Measurements from ENCODE around the gene SCFD2.
"Not testable (repeated sequence)": the region's sequence is repeated elsewhere in the genome, so short reads cannot be mapped to it uniquely, and the experiment has no call there.

The SCFD2 gene

DNA sequence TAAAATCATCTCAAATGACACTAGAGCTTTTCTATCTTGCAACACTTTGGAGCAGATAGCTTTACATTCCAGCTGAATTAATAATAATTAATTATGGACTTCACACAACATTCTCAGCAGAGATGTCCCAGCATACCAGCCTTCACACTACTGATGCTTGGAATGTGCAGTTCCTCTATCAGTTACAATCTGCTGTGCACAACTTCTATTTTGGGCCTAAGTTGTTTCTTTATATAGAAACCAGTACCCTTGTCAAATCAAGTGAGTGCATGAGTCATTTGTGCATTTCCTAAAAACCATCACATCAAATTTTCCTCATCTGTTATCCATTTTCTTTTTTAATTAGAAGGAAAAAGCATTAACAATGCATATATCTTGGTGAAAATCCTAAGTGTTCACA lies 512.5 kb downstream of the SCFD2 start:
- no peak for DNase-seq (ENCODE audit: low read depth in 2 of 2)

- no peak for DNase-seq (ENCODE audit: low read depth in 2 of 2)
Observed at GRCh38 chr4:52852711-52853110, 513.1 kb downstream of the SCFD2 start.

DNA sequence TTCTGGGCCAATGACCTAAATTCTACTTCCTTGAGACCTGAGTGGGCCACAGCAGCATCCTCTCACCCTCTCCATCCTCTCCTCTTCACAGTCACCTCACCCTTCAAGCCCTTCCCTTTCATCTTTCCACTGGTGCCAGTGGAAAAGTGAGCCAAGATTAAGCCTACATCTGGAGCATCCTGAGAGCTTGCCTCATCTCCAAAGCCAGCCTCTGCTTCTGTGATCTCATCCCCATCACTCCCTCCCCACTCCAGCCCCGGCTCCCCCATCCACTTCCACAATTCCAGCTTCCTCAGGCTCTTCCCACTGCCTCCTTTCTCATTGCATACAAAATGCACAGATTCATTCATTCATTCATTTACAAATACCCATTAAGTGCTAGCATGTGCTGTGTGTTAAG lies 513.8 kb downstream of the SCFD2 start:
- no peak for DNase-seq (ENCODE audit: low read depth in 2 of 2)

DNA sequence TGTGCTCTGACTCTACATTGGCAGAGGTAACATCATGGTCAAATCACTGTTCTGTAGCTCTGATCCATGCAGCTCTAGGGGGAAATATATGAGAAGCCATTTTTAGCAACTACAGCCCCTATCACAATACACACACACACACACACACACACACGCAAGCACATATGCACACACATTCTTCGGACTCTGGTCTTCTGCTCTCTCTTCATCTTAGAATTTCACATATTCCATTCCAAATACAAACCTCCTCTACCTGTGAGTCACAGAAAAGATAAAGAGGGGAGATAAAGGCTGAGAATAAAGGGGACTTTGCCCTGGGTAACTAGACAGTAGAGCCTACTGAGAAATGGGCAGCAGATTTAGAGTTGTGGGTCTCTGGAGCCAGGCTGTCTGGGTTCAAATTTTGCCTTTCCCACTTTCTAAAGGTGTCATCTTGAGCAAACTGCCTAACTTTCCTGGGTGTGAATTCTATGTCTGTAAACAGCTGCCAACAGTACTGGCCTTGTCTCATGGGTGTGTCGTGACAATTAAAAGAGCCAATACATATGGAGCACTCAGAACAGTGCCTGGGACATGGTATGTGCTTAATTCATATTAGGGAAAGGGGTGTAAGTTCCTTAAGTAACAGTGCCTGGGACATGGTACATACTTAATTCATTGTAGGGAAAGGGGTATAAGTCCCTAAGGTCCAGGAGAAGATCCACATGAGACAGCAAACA lies 515.3 kb downstream of the SCFD2 start:
- no peak for DNase-seq (ENCODE audit: low read depth in 2 of 2)

- no peak for DNase-seq (ENCODE audit: low read depth in 2 of 2)
Observed at GRCh38 chr4:52848254-52848653, 517.6 kb downstream of the SCFD2 start.

DNA sequence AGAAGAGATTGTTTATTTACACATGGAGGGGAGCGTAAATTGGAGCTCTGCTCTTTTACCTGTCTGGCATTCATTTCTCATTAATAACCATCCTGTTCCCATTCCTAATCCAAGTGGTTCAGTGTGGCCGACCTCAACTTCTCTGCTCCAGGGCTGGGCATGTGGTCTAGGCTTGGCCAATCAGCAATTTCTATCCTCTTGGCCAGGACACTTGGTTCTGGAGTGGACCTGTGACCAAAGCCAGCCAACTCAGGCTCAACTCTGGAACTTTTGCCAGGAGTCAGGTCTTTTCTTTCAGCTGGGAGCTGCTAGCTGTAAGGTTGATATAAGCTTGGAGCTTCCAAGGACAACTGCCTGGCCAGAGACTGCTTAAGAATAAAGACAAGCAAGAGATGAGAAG lies 519.4 kb downstream of the SCFD2 start:
- no peak for DNase-seq (ENCODE audit: low read depth in 2 of 2)

GRCh38 chr4:52844596-52844995 lies 521.3 kb downstream of the SCFD2 start:
- DNase-seq (ENCODE audit: low read depth in 2 of 2) = no peak

DNA sequence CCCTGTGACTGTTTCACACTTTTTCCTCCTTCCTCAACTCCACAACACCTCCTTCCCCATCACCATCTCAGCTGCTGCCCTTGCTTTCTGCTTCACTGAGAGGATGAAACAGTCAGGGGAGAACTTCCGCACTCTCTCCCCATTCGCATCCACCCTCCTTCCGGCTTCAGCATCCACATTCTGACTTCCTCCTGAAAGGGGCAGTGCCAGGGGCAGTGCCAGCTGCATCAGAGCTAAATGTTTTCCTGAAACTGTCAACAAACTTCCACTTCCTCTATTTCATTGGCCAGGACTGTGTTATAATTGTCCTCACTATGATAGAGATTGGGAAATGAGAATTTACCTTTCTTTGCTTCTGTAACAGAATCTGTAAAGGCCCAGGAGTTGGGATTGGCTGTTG lies 521.9 kb downstream of the SCFD2 start:
- no peak for DNase-seq (ENCODE audit: low read depth in 2 of 2)

DNA sequence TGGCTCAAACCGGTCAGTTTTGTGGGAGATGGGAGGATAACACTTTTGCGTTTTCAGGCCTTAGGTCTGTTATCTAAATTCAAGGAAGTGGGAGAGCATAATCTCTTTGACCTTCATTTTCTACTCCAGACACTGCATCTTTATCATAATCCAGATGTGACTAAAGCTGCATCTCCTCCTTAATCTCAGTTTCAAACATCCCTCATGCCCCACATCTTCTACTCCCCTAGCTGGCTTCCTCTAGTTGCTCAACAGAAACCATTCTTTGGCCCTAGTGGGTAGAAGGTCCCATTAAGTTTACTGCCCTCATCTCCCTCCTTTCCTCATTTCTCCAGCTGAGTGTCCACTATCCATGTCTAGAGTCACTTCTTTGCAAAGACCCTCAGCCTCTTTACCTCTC lies 522.5 kb downstream of the SCFD2 start:
- no peak for DNase-seq (ENCODE audit: low read depth in 2 of 2)

DNA sequence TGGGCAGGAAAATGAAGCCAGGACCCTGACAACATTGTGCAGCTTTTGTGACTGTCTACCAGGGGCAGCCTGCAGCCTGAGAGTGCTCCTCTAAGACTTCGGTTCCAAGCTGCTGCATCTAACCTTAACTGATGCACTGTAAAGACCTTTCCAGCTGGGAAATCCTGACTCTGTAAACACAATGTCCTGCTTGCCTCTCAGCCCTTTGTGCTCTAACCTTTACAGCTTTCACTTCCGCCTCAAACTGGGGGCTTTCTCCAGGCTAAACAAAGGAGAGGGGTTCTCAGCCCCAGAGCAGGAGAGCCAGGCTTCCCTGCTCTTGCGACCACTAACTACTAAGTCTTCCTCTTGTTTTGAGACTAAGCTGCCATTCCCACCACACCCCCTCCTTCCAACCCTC lies 523.1 kb downstream of the SCFD2 start:
- DNase-seq (ENCODE audit: low read depth in 2 of 2) = no peak

DNA sequence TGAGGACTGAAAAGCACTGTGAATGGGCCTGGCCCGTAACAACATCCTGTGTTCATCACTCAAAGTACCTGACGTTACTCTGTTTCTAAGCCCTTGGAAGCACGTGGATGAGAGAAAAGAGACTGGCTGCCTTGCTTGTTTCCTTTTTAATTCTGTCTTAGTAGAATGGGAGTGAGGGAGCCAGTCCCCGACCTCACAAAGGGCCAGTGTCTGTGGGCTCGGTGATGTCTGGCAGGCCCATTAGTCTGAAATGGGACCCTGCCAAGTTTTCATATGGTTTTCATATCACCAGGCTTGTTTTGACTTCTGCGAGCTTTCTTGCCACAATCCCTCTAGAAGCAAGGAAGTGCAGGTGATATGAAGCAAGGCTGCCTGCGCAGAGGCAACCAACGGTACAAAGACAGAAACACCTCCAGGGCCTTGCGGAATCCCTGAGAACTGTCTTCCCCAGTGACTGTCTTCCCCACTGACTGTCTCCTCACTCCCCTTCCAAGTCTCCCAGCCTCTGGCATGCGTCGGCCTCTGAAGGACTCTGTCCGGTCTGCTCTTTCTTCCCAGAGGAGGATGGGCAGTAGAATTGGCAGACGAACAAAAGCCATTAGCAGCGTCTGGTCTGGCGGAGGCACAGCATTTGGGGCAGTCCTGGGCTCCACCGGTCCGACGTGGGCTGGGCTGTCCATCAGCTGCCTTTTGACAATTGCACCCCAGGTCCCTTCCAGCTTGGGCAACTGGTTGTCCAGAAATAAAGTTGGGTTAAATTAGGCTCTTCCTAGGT lies 524.0 kb downstream of the SCFD2 start:
- DNase-seq (ENCODE audit: low read depth in 2 of 2) = no peak

DNA sequence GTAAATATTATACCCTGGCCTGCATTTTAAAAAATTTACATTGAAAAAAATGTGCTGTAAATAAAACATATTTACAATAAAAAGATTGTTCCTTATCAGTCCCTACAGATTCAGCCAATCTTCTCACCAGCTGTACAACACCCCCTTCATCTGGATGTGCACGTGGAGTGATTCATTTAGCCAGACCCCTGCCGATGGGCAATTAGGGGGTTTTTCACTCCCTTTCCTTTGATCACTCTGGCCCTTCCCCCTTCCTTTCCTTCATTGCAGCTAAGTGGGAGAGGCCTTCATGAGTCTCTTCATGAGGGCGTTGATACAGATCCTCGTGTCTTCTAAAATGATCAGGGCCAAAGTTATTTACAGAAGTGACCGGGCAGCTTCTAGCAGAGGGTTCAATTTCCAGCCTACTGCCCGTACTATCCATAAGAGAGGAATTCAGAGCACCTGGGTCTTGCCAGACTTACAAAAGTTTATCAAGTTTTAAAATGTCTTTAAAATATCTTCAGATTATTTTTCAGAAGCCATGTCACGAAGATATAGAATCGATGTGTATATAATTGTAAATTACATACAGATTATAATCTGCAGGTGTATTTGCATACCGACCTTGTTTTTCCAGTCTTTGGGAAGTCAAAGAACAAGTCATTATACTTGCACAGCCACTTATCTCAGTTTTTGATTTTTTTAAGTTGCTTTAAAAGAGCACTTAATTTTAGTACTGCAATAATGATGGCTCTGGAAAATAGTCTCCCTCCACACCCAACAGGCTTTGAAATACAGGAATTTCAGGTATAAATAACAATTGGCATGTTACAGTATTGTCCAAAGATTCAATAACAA lies 525.1 kb downstream of the SCFD2 start:
- no peak for DNase-seq (ENCODE audit: low read depth in 2 of 2)

DNA sequence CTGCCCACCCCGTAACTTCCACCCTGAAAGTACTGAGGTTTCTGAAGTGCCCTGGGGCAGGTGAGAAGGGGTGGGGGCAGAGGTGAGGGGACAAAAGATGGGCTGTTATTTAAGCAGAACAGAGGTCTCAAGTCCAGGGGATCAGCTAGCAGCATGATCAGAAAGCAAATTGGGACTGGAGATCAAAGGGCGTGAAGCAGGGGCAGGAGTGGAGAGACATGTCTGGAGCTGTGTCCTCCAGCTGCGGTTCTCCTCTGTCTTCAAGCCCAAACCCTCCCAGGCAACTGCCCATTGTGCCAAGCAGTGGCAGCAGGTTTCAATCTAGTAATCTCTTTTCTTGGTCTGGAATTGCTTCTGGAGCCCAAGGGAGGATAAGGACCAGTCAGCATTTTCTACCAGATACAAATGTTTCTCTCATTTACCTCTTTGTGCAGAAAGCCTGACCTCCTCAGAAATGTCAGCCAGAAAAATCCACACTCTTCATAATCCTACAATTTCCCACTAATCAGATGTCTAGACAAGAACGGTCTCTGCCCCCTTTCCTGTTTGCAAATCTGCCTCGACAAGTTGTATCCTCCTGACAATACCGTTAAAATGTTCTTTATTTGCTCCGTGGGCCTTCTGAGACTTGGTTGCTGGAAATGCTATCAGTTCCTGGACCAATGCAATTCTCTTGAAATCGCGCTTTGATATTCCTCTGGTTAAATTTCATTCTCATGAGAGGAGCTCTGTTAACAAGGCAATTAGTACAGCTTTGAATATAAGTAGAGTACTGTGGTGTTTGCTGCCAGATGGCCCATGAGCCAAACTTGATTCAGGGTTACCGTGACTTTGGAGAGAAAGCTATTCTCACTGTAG lies 526.9 kb downstream of the SCFD2 start:
- no peak for DNase-seq (ENCODE audit: low read depth in 2 of 2)

- no peak for DNase-seq (ENCODE audit: low read depth in 2 of 2)
Observed at GRCh38 chr4:52837716-52838558, 527.9 kb downstream of the SCFD2 start.

DNA sequence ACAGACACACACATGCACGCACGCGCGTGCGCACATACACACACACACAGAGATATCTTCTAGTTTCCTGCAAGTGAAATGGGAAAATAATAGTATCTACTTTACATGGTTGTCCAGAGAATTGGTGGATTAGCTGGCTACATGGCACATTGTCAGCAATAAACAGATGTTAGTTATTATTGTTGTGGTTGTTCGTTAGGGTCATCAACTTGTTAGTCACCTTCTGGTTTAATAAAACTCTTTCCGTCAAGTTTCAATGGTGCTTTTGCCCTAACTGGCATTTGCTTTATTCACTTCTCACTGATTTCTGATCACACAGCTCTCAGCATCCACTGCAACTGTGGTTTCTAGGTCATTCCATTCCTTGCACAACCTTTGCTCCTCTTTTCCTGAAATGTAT lies 529.2 kb downstream of the SCFD2 start:
- no peak for DNase-seq (ENCODE audit: low read depth in 2 of 2)

DNA sequence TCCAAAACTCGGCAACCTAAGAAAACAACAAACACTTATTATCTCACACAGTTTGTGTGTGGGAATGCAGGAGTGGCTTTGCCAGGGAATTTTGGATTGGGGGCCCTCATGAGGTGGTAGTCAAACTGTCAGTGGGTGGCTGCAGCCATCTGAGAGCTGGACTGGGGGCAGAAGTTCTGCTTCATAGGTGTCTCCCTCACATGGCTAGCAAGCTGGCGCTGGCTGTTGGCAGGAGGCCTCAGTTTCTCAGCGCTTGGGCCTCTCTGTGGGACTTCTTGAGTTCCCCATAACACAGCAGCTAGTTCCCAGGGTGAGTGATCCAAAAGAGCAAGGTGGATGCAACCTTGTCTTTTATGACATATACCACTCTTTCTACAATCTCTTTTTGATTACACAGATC lies 529.7 kb downstream of the SCFD2 start:
- no peak for DNase-seq (ENCODE audit: low read depth in 2 of 2)

DNA sequence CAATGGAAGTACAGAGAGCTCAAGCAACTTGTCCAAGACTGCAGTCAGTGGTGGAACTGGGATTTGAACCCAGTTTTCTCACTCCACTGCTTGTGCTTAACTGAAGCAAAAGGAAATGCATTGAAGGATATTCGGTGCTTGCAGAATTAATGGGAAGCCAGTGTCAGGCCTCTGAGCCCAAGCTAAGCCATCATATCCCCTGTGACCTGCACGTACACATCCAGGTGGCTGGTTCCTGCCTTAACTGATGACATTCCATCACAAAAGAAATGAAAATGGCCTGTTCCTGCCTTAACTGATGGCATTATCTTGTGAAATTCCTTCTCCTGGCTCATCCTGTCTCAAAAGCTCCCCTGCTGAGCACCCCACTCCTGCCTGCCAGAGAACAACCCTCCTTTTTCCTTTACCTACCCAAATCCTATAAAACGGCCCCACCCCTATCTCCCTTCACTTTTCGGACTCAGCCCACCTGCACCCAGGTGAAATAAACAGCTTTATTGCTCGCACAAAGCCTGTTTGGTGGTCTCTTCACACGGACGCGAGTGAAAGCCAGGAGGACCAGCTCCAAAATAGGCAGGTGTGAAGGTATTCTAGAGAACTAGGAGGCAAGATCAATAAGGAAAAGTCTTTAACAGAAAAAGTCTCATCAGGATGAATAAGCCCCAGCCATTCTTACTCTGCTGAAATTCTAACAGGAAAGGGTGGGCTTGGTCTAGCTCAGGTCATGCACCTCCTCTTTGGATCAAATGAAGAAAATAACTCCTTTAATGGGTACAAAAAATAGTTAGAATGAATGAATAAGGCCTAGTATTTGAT lies 531.0 kb downstream of the SCFD2 start:
- not testable (repeated sequence) for DNase-seq (ENCODE audit: low read depth in 2 of 2)

DNA sequence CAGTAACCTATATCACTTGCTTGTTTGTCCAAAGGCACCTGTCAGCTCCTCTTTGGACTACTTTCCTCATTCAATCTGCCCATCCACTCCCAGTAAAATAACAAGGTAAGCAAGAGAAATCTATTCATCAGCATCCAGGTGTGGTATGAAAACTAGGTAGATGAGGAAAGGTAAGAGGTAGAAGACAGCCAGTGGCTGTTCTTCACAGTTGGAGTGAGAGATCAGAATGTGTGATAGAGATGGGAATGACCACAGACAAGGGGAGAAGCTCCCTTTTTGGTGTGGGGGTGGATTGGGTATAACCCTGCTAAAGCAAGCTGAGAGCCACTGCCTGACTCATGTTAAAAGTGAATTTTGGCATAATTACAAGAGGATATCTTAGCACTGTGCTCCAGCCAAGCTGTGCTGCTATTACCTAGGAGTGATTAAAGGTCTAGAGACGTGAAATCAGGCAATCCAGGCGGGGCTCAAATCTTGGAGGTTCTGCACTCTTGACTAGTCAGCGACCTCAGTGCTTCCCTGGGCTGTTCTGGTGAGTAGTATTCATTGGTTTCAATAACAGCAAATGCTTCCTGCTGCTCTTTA lies 531.8 kb downstream of the SCFD2 start:
- no peak for DNase-seq (ENCODE audit: low read depth in 2 of 2)

- DNase-seq (ENCODE audit: low read depth in 2 of 2) = no peak
Observed at GRCh38 chr4:52825460-52826090, 540.3 kb downstream of the SCFD2 start.
